ENCODE measurements around the gene RANBP10.

Gene RANBP10

GRCh38 chr16:67806428-67807147, at the start of gene RANBP10, which contains the start of gene TSNAXIP1:
RANBP10 (minus strand) TSS chr16:67806560; CDS start chr16:67806536, 24 bp downstream.
TSNAXIP1 (plus strand) TSS chr16:67806889; CDS start chr16:67807150, 261 bp downstream.
- peak; percentile 98 for DNase-seq
- CTCF ChIA-PET: interaction anchor here (0.7 to 2.4 kb wide), 5 partner anchors 9 to 134 kb away, joined by 3 to 14 read pairs (median 3); no protein-coding TSS in a partner anchor
- peak within 1 kb of the TSS; percentile 89 for H3K4me3 Mint-ChIP-seq
- no peaks in the 10 kb centered on the region for H3K27me3 Mint-ChIP-seq
- no peaks in the 10 kb centered on the region for H3K9me3 Mint-ChIP-seq
- peaks cover 43% of the 10 kb centered on the region for H3K4me1 Mint-ChIP-seq
- peaks cover 34% of the 10 kb centered on the region for H3K36me3 Mint-ChIP-seq
- H3K27ac Mint-ChIP-seq: peak within 1 kb of the TSS; percentile 88

GRCh38 chr16:67855789-67856188, 49.4 kb upstream of the RANBP10 start:
- H3K27ac Mint-ChIP-seq: no peak overlapping the region

GRCh38 chr16:67853670-67854069, 47.3 kb upstream of the RANBP10 start:
- CTCF ChIA-PET: no interaction called here
- Mint-ChIP-seq H3K4me1 (peaks cover 19% of the 10 kb centered on the region), H3K36me3 (peaks cover 2% of the 10 kb centered on the region), H3K4me3 (no peak overlapping the region), H3K27ac (no peak overlapping the region), H3K27me3 (no peaks in the 10 kb centered on the region), H3K9me3 (no peaks in the 10 kb centered on the region)
- DNase-seq: no peak

More at GRCh38 chr16:67855789-67856188, 49.4 kb upstream of the RANBP10 start:
- no peak for DNase-seq
- peaks cover 1% of the 10 kb centered on the region for H3K36me3 Mint-ChIP-seq
- no peaks in the 10 kb centered on the region for H3K9me3 Mint-ChIP-seq
- peaks cover 10% of the 10 kb centered on the region for H3K4me1 Mint-ChIP-seq
- CTCF ChIA-PET: interaction anchor here (1.0 to 2.0 kb wide), 2 partner anchors 11 to 28 kb away, joined by 3 to 6 read pairs; no protein-coding TSS in a partner anchor
- no peaks in the 10 kb centered on the region for H3K27me3 Mint-ChIP-seq
- H3K4me3 Mint-ChIP-seq: no peak overlapping the region

GRCh38 chr16:67848118-67848517, 41.8 kb upstream of the RANBP10 start:
- no peak for DNase-seq
- H3K27ac Mint-ChIP-seq: no peak overlapping the region
- H3K27me3 Mint-ChIP-seq: no peaks in the 10 kb centered on the region
- peak overlapping the region; percentile 92 for H3K4me3 Mint-ChIP-seq
- peaks cover 21% of the 10 kb centered on the region for H3K36me3 Mint-ChIP-seq
- H3K4me1 Mint-ChIP-seq: peaks cover 49% of the 10 kb centered on the region
- no peaks in the 10 kb centered on the region for H3K9me3 Mint-ChIP-seq
- CTCF ChIA-PET: interaction anchor here (0.5 to 1.4 kb wide), 5 partner anchors 12 to 176 kb away, joined by 3 read pairs; no protein-coding TSS in a partner anchor

GRCh38 chr16:67847064-67847861, 40.9 kb upstream of the RANBP10 start, which contains the start of gene CENPT:
CENPT (minus strand) TSS chr16:67847693; CDS start chr16:67833859, 13,834 bp downstream.
- Mint-ChIP-seq H3K4me1 (peaks cover 55% of the 10 kb centered on the region), H3K27ac (peak within 1 kb of the TSS; percentile 88), H3K4me3 (peak within 1 kb of the TSS; percentile 95), H3K9me3 (no peaks in the 10 kb centered on the region), H3K27me3 (no peaks in the 10 kb centered on the region), H3K36me3 (peaks cover 21% of the 10 kb centered on the region)
- CTCF ChIA-PET: interaction anchor here (1.2 kb wide), 2 partner anchors 31 to 175 kb away, joined by 3 read pairs; no protein-coding TSS in a partner anchor
- peak; percentile 76 for DNase-seq

- H3K4me3 Mint-ChIP-seq: peak within 1 kb of the TSS; percentile 95
- no peaks in the 10 kb centered on the region for H3K27me3 Mint-ChIP-seq
- H3K27ac Mint-ChIP-seq: peak within 1 kb of the TSS; percentile 88
- peak; percentile 97 for DNase-seq
- H3K36me3 Mint-ChIP-seq: peaks cover 21% of the 10 kb centered on the region
- no peaks in the 10 kb centered on the region for H3K9me3 Mint-ChIP-seq
- CTCF ChIA-PET: interaction anchor here (0.7 to 3.9 kb wide), 2 partner anchors 27 to 31 kb away, joined by 4 to 30 read pairs; no protein-coding TSS in a partner anchor
- peaks cover 59% of the 10 kb centered on the region for H3K4me1 Mint-ChIP-seq
Measured at GRCh38 chr16:67846320-67847063, 40.1 kb upstream of the RANBP10 start, which contains the start of gene NUTF2. NUTF2 (plus strand) TSS chr16:67846933; CDS start chr16:67865131, 18,198 bp downstream.

- H3K4me1 Mint-ChIP-seq: peaks cover 62% of the 10 kb centered on the region
- H3K27me3 Mint-ChIP-seq: no peaks in the 10 kb centered on the region
- DNase-seq: no peak
- peak overlapping the region; percentile 86 for H3K27ac Mint-ChIP-seq
- peaks cover 21% of the 10 kb centered on the region for H3K36me3 Mint-ChIP-seq
- H3K9me3 Mint-ChIP-seq: no peaks in the 10 kb centered on the region
- H3K4me3 Mint-ChIP-seq: peak overlapping the region; percentile 95
- CTCF ChIA-PET: interaction anchor here (0.7 to 3.9 kb wide), 2 partner anchors 28 to 30 kb away, joined by 4 to 30 read pairs; no protein-coding TSS in a partner anchor
Measured at GRCh38 chr16:67846063-67846319, 39.6 kb upstream of the RANBP10 start.

GRCh38 chr16:67845291-67846062, 39.1 kb upstream of the RANBP10 start:
- Mint-ChIP-seq H3K4me3 (peak overlapping the region; percentile 95), H3K36me3 (peaks cover 21% of the 10 kb centered on the region), H3K27me3 (no peaks in the 10 kb centered on the region), H3K9me3 (no peaks in the 10 kb centered on the region), H3K4me1 (peaks cover 62% of the 10 kb centered on the region), H3K27ac (peak overlapping the region; percentile 86)
- DNase-seq: no peak
- CTCF ChIA-PET: interaction anchor here (0.7 to 3.9 kb wide), 3 partner anchors 10 to 30 kb away, joined by 3 to 30 read pairs (median 6); no protein-coding TSS in a partner anchor

- H3K4me3 Mint-ChIP-seq: peak overlapping the region; percentile 95
- CTCF ChIA-PET: interaction anchor here (0.7 to 3.9 kb wide), 6 partner anchors 11 to 172 kb away, joined by 3 to 30 read pairs (median 5); no protein-coding TSS in a partner anchor
- H3K27ac Mint-ChIP-seq: peak overlapping the region; percentile 99
- peaks cover 21% of the 10 kb centered on the region for H3K36me3 Mint-ChIP-seq
- no peaks in the 10 kb centered on the region for H3K9me3 Mint-ChIP-seq
- peaks cover 57% of the 10 kb centered on the region for H3K4me1 Mint-ChIP-seq
- H3K27me3 Mint-ChIP-seq: no peaks in the 10 kb centered on the region
- DNase-seq: no peak
Measured at GRCh38 chr16:67844497-67844896, 38.1 kb upstream of the RANBP10 start.

- Mint-ChIP-seq H3K9me3 (no peaks in the 10 kb centered on the region), H3K27ac (peak overlapping the region; percentile 99), H3K36me3 (peaks cover 19% of the 10 kb centered on the region), H3K4me3 (peak overlapping the region; percentile 95), H3K27me3 (no peaks in the 10 kb centered on the region), H3K4me1 (peaks cover 51% of the 10 kb centered on the region)
- CTCF ChIA-PET: interaction anchor here (0.8 to 3.9 kb wide), 5 partner anchors 25 to 322 kb away, joined by 3 to 30 read pairs (median 5); partner anchors contain the start of gene EDC4
- DNase-seq: no peak
Measured at GRCh38 chr16:67843343-67843765, 37.0 kb upstream of the RANBP10 start.

GRCh38 chr16:67842509-67843342, 36.4 kb upstream of the RANBP10 start:
- CTCF ChIA-PET: interaction anchor here (0.8 to 3.9 kb wide), 5 partner anchors 24 to 321 kb away, joined by 3 to 30 read pairs (median 5); partner anchors contain the start of gene EDC4
- H3K4me3 Mint-ChIP-seq: peak overlapping the region; percentile 95
- DNase-seq: peak; percentile 78
- peaks cover 45% of the 10 kb centered on the region for H3K4me1 Mint-ChIP-seq
- H3K27ac Mint-ChIP-seq: peak overlapping the region; percentile 99
- peaks cover 19% of the 10 kb centered on the region for H3K36me3 Mint-ChIP-seq
- no peaks in the 10 kb centered on the region for H3K9me3 Mint-ChIP-seq
- no peaks in the 10 kb centered on the region for H3K27me3 Mint-ChIP-seq

All from activated naive CD4-positive, alpha-beta T cell treated with anti-CD3 and anti-CD28 coated beads, Interleukin-2, amount 10 ng/mL, durations not matched to agents 7 days and 5 days (primary cell).